Stimulated activated CD8-positive, alpha-beta memory T cell treated with anti-CD3 and anti-CD28 coated beads, Interleukin-12 subunit alpha, Interleukin-12 subunit beta, amount 100 ng/mL, for 1 hour (primary cell): ENCODE measurements around the gene IFITM10.

Source experiments
- DNase-seq: peaks from one replicate; pipeline ENCODE4 v3.0.0-alpha.2; 2020; ENCODE audit warnings: low read depth

Gene IFITM10

DNA sequence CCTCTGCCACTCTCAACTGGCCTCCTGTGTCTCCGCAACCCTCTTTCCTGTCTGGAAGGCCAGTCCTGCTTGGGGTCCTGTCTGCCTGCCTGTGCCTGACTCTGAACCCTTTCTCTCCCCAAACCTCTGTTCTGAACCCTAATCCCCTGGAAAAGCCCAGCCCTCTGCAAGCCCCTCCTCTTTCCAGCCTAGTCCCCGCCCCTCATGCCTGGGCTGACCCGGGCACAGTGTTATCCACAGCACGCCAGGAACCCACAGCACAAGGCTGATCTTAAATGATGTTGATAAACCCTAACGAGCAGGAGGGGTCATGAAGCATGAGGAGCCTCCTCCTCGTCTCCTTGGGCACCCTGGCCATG, at the start of gene IFITM10:
Gene IFITM10, minus strand, starts transcription at position 115 of the 359 bp plus-strand sequence. CDS start 153 bp downstream, outside the sequence.
- DNase-seq = no peak

DNA sequence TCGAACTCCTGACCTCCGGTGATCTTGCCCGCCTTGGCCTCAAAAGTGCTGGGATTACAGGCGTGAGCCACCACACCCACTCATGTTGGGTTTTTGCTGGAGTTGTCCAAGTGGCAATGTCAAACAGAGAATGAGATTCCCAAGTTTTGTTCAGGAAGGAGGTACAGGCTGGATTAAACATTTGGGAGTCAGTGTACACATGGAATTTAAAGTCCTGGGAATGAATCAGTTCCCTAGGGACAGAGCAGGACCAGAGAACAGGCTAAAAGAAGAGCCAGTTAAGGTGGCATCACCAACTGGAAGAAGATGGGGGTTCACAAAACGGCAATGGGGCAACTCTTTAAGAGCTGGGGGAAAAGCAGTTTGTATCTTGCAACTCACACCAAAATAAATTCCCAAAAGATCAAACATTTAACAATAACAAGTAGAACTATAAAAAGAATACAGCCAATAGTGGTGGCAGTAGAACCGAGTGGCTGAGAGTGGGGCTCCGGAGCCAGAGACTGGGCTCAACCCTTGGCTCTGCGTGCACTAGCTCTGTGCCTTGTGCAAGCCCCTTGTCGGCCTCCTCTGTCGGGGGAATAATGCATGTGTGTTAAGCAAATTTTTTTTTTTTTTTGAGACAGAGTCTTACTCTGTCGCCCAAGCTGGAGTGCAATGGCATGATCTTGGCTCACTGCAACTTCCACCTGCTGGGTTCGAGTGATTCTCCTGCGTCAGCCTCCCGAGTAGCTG, 47.2 kb upstream of the IFITM10 start:
- no peak for DNase-seq

DNA sequence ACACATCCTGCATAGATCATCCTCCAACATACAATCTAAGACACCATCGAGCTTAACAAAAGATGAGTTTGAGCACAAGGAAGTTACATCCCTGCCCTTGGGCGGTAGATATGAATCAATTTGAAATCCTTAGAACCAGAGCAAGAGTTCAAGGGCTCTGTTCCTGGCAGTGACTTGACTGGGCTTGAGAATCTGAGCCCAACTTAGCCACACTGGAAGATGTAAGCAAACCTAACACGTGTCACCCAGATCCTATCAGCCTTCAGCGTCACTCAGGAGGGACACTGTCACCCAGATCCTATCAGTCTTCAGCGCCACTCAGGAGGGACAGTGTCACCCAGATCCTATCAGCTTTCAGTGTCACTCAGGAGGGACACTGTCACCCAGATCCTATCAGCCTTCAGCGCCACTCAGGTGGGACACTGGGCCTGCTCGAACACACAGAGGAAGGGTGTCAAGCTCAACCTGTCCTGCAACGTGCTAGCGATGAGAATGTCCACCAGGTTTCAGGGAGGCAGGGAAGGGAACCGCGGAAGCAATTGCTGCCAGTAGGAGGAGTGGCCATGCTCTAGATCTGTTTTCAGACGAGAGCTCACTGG, 46.1 kb upstream of the IFITM10 start:
- DNase-seq = no peak

DNA sequence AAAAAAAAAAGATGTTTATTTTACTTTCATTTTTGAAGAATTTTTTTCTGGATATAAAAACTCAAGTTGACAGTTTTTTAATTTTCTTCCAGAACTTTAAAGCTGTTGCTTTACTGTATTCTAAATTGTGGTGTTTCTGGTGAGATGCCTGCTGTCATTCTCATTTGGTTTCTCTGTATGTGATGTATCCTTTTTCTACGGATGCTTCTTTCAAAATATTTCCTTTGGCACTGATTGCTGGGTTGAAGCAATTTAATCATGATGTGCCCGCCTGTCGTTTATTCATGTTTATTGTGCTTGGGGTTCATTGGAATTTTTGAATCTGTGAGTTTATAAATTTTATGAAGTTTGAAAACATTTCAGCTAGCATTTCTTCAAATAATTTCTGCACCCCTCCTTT, 42.7 kb upstream of the IFITM10 start:
- DNase-seq = no peak

DNA sequence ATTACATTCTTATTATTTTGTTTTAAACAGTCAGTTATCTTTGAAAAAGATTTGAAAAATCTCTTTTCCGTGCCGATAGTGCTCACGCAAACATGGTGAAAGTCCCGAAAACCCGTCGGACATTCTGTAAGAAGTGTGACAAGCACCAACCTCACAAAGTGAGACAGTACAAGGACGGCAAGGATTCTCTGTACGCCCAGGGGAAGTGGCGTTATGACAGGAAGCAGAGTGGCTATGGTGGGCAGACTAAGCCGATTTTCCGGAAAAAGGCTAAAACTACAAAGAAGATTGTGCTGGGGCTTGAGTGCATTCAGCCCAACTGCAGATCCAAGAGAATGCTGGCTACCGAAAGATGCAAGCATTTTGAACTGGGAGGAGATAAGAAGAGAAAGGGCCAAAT, 42.1 kb upstream of the IFITM10 start:
- no peak for DNase-seq

DNA sequence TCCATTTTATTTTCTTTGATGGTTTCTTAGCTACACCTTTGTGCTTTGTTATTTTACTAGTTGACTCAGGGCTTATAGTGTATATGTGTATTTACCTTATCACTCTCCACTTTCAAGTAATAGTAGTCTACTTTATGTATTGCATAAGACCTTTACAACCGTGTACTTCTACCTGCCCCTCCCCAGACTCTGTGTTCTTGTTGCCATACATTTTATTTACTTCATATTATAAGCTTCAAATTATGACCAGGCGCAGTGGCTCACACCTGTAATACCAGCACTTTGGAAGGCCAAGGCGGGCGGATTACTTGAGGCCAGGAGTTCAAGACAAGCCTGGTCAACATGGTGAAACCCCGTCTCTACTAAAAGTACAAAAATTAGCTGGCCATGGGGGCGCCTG, 41.5 kb upstream of the IFITM10 start:
- DNase-seq = no peak

DNA sequence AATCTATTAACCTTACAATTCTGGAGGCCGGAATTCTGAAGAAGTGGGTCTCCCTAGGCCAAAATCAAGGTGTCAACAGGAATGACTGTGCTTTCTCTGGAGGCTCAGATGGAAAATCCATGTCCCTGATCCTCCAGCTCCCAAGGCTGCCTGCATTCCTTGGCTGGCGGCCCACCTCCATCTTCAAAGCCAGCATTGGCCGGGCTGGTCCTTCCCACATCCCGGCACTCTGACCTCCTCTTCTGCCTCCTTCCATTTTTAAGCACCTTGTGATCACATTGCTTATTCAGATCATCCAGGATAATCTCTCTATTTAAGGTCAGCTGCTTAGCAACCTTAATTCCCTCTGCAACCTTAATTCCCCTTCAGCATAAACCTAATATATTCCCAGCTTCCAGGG, 36.1 kb upstream of the IFITM10 start:
- DNase-seq = no peak

DNA sequence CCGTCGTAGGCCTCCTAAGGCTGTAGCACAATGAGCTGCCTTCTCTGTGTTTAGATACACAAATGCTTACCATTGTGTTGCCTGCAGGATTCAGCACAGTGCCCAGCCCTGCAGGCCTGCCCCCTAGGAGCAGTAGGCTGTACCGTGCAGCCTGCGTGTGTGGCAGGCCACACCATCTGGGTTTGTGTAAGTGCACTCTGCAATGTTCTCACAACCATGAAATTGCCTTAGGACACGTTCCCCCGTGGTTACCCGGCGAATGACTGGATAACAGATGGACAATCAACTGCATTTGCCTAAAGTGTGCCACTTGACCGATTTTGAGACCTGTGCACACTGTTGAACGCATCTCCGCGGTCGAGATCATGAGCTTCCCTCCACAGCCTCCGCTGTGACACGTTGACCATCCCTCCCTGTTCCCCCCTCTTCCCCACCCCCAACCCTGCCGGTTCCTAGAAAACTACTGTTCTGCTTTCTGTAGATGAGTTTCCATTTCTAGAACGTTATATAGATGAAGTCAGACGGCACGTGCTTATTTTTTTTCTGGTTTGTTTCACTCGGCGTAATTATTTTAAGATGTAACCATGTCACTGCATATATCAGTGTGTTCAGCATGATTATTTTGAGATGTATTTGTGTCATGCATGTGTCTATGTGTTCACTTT, 35.5 kb upstream of the IFITM10 start:
- no peak for DNase-seq

DNA sequence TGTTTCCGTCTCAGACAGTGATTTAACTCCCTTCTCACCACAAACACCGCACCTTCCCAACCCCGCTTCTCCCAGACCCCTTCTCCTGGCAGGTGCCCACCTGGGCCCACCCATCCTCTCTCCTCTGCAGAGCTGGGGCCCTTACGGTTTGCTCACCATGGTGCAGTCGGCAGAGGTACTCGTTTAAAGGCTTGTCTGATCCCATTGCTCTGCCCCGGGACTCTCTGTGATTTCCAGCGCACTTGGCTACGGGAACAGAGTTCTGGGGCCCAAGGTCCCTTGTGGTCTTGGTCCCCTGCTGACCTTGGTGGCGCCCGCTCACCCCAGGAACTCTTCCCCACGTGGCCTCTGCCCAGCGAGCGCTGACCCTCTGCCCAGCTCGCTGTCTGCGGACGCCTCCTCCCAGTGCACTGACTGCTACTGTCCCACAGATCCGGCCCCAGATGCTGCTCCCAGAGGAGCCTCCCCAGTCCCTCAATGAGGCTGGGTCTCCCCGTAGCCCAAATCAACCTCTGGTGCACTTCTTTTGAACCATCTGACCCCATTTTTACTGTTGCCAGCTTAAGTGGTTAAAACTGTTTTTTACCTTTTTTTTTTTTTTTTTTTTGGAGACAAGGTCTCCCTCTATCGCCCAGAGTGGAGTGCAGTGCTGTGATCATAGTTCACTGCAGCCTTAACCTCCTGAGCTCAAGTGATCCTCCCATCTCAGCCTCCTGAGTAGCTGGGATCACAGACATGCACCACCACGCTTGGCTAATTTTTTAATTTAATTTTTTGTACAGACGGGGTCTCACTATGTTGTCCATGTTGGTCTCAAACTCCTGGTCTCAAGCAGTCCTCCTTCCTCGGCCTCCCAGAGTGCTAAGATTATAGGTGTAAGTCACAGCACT, 34.6 kb upstream of the IFITM10 start:
- no peak for DNase-seq

DNA sequence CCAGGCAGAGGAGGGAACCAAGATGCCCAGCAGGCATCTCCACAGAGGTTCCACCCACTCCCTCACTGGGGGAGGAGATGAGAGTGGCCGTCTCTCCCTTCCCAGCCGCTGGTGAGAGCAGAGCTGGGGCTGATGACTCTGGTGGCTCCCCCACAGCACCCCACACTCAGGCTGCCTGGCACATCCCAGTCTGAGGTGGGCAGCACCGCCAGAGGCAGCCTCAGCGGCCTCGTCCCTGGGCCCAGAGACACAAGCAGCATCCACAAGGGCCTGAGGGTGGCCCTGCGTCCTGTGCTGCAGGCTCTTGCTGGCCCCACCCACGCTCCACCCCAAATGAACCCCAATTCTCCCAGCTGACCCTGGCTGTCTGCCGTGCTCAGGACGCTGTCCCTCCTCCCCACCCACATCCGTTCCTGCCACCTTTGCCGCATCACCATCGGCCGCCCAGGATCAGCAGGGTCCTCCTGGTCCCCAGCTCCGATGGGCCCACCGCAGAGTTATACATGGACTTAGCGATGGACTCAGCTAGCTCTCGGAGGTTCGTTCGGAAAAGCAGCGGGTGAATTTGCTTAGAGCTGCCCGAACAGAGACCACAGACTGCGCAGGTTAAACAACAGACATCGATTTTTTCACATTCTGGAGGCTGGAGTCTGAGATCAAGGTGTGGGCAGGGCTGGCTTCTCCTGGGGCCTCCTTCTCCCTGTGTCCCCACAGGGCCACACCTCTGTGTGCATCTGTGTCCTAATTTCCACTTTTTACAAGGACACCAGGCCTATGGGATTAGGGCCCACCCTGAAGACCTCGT, 33.5 kb upstream of the IFITM10 start:
- no peak for DNase-seq

DNA sequence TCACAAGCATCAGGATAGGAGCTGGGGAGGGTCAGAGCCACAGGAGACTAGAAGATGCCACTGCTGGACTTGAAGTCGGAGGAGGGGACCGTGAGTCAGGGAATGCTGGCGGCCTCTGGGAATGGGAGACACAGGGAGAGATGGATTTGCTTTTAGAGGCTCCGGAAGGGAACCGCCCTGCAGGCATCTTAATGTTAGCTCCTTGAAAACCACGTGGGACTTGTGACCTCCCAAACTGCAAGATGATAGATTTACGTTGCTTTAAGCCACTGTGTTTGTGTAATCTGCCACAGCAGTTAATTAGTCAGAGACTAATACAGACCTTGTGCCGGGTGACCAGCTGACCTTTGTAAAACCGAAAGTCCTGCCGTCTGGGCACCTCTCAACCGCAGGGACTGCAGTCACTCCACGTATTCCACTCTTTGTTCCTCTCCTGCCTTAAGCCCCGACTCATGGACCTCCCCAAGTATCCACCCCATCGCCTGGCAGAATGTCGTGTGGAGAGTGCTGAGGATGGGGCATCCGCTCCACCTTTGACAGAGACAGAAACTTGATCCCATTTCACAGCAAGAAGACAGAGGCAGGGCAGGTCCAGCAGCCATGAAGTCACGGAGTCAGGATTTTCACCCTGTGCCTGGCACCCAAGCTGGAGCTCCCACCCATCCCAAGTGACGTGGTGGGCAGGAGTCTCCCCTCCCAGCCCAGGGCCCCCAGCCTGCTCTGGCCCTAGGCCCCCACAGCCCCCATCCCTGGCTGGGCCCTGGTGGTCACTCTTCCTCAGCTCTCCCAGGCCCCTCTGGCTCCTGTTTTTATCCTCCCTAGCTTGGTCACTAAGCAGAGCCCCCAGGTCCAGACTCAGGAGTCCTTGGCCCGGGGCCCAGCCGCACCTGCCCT, 32.7 kb upstream of the IFITM10 start:
- DNase-seq = no peak

DNA sequence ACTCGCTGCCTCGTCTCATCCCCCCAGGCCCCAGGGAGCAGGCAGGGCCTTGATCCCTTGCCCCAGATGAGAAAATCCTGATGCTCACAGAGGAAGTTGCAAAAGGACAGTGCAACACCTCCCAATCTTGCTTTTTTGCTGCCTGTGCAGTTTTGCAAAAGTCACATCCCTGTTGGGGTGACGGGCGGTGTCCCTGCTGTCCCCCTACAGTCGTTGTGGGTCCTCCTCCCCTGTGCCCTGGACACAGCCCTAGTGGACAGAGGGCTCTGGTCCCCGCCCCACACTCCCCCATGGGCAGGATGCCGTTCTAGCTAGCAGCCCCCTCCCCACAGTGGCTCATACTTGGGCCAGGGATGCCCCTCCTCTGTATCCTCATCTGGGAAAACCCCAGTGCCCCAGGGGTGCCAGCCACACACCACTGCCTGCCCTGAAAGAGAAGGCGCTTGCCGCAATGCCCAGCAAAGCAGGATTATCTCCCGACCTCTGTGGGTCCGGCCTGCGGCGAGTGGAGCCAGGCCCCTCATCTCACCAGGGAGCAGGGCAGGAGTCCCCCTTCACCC, 31.7 kb upstream of the IFITM10 start:
- no peak for DNase-seq

DNA sequence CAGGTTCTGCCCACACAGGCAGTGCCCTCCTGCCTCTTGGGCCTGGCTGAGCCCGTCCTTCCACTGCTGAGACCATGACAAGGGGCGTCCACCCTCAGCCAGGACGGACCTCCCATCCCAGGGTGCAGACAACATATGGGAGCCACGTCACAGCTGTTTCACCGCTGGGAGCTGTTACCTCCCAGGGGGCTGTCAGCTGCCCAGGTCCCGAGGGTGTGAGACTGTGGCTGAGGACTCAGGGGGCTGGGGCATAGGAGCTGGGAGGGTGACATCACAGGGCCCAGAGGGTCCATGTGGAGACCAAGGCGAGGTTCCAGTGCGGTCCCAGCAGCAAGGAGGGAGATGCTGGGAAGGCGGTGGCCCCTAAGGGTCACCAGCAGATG, 31.2 kb upstream of the IFITM10 start:
- DNase-seq = no peak

DNA sequence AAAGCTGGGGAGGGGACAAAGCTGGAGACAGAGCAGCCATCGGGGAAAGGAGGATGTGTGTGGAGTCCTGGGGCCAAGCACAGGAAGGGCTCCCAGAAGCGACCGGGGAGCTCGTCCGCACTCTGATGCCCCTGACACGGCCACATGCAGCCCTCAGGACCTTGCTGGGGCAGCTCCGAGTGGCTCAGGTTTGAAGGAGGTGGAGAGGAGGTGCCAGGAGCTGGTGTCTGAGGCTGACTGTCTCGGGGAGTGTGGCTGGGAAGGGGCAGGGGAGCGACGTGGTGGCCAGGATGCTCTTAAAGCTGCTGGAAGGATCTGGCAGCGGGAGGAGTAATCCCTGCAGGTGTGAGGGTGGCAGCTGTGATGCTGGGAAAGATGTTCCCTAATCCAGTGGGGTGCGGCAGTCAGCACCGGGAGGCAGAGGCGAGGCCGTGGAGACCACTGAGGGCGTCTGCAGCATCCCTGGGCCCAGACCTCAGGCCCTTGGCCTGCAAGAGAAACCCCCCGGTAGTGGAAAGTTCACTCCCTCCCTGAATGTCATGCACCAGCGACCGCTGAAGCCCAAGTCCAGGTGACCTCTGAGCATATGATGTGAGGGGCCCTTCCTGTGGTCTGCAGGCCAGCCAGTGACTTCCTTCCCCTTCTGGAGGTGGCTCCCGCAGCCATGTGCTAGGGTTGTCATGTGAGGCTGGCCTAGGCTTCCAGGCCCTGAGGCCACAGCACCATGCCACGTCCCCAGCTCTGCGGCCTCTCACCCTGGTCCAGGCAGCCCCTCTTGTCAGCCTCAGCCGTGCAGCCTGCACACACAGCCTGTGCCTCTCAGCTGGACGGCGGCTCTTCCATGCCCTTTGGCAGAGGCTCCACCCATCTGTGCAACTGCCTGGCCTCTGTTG, 30.6 kb upstream of the IFITM10 start:
- DNase-seq = no peak

DNA sequence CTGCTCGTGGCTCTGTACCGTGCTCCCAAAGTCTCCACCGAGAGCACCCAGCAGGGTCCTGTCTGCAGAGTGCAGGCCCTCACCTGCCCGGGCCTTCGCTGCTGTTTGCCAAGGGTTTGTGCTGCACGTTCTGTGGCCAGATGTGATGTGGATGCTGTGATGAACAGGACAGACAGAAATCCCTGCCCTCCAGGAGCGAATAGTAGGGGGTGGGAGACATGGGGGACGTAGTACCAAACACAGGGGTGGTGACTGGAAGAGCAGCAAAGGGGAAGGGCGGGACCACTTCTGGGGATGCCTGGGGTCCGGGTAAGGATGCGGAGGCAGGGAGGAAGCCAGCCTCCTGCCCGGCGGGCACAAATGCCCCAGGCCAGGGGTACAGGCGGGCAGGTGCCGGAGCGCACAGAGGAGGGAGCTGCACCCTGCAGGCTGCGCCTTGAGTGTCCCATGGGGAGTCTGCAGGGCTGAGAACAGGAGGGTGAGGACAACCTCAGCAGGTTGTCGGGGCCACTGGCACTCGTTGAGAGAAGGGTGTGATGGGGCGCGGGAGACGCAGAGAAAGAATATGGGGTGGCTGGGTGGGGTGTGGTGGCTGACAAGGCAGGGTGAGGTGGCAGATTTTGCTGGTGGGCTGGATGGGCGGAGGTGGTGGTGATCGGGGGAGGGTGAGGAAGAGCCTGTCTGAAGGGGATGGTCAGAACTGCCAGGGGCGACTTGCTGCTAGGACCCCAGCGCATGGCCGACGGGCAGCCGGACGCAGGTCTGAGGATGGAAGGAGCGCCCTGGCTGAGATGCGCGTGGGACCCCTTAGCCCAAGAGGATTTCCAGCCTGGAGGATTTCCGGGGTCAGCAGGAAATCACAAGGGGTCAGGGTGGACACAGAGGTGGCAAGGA, 29.7 kb upstream of the IFITM10 start:
- DNase-seq = no peak

DNA sequence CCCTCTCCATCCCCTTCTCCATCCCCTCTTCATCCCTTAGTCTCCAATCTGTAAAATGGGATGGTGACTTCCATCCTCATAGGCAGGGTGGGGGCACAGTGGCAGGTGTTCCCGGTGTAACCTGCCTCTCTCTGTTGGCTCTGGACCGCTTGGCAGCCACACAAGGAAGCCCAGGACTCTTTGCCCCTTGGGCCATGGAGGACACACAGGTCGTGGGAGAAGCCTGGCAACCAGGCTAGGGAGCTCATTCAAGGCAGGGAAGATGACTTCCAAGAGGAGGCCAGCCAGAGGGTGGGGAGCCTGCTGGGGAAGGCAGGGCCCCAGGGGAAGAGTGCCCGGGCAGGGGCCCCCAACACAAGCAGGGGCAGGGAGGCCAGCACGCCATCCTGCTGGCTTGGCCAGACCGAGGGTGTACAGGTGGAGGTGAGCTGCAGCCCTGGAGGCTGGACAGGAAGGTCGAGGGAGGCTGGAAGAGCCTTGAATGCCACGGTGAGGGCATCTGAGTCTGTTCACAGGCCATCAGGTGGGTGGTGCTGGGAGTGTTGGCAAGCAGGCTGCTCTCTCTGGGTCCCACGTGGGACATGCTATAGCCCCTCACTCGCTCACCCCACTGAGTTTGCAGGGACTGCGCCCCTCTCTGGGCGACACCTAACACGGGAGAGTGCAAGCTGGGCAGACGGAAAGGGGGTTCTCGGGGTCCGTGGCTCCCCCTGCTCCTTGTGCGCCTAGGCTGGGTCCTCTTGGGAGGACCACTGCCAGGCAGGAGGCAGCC, 28.8 kb upstream of the IFITM10 start:
- DNase-seq = no peak

DNA sequence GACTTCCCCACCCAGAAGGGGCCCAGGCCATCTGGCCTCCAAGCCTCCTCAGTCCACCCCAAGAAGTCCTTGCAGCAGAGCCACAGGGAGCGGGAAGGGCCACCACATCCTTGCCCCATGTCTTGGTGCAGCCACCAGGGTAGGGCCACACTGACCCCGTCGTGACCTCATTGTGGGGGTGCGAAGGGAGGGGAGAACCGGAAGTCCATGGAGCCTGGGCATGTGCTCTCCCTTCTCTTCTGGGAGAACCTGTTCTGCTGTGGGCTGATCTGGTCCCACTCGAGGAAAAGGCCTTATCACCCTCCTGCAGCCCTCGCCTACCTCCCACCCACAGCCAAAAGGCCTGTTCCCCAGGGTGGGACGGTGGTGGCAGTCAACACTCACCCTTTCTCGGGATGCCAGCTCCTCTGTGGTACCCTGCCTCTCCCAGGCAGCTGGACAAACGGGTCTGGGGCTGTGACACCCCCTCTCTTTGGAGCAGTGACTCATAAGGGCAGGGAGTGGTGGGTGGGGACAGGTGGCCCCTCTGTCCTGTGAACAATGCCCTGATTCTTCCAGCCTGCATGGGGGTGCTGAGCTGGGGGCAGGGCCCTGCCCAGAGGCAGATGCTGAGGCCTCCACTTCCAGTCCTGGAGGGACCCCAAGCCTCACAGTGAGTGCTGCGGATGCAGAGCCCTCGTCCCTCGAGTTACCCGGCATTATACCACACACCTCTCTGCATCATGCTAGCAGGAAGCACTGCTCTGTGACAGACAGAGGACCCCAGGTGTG, 27.9 kb upstream of the IFITM10 start:
- no peak for DNase-seq
